HG02571 (cell line): Measurements from ENCODE around the gene UCHL5.
"Not testable (repeated sequence)": the region's sequence is repeated elsewhere in the genome, so short reads cannot be mapped to it uniquely, and the experiment has no call there.

Source experiments
- ATAC-seq: cut with Tn5 transposase; IDR thresholded peaks from one replicate; pipeline ENCODE4 v1.9.1; 2021; ENCODE audit warnings: mild to moderate bottlenecking, moderate library complexity; ENCODE audit not compliant: unreplicated experiment

The UCHL5 gene

DNA sequence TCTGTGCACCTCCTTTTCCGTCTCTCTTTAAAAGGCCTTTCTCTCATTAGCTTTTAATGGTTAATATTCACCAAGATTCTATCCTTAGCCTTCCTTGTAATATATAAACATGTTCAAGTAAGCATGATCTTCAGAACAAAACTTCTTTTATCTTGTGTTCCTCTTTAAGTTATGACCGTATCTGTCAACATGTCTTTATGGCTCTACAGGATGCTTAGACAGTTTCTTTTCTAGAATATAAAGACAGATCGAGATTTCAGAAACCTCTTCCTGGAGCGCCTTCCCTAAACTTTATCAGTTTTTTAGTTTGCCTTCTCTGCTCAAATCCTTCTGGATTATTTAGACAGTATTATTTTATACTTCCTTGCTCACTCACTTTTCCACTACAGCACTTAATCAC, 7.4 kb upstream of the UCHL5 start:
- no peak for ATAC-seq

DNA sequence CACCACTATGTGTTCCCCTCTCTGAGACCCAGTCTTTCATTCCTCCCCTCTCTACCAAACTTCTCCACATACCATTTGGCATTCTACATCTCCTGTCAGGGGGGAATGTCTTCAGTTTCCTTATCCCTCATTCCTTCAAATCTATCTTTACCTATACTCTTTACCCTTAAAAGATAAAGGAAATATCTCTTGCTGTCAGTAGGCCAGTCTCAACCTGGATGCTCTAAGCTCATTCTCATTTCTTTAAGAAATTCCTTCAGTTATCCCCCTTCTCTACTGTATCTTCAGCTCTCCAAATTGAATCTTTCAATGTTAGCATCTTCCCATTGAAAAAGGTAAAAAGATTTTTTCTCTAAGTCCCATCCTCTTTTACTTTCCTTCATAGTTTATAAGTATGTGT, 6.8 kb upstream of the UCHL5 start:
- ATAC-seq = no peak

DNA sequence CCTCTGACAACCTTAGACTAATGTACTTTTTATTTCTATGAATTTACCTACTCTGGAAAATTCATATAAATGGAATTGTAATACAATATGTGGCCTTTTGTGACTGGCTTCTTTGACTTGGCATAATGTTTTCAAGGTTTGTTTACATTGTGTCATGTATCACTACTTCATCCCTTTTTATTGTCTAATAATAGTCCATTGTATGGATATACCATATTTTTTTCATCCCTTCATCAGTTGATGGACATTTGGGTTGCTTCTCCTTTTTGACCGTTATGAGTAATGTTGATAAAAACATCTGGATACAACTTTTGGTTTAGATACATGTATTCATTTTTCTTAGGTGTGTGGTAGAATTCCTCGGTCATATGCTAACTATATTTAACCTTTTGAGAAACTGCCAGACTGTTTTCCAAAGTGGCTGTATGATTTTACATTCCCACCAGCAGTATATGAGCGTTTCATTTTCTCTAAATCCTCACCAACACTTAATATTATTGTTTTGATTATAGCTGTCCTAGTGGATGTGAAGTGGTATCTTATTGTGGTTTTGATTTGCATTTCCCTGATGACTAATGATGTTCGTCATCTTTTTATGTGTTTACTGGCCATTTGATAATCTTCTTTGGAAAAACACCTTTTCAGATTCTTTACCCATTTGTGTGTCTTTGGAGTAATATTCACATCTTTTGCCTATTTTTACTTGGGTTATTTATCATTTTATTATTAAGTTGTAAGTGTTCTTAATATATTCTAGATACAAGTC, 3.7 kb upstream of the UCHL5 start:
- ATAC-seq = no peak

DNA sequence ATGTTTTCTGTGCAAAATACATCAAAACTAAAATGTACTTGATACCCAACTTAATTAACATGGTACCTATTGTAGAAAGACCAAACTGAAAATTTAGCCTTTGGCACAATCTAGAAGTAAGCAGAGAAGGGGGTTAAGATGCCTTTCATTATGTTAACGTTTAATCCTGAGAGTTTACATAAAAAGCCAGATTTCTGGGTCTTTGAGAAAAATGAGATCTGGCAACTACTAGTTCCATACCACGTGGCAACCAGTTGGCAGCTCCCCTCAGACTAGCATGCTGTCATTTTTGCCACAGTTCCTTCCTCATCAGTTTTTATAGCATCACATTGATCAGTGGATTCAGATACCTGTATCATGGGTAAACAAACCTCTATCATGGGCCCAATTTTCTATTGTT, 1.8 kb upstream of the UCHL5 start:
- no peak for ATAC-seq

DNA sequence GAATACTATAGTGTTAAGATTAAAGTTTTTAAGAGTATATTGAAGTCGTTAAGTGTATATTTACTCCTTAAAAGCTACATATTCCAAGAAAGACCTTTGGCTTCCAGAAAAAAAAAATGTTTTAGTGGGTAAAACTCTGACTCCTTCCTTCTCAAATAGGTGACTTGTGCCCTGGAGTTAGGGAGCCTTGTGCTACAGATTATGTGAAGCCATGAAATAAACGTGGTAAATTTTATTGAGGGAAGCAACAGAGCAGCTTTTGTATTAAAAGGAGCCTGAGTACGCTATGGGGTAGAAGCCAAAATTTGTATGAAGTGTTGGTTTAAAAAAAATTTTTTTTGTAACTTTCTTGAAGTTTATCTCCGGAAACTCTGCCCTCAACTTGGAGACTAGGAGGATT, 1.2 kb upstream of the UCHL5 start:
- no peak for ATAC-seq

DNA sequence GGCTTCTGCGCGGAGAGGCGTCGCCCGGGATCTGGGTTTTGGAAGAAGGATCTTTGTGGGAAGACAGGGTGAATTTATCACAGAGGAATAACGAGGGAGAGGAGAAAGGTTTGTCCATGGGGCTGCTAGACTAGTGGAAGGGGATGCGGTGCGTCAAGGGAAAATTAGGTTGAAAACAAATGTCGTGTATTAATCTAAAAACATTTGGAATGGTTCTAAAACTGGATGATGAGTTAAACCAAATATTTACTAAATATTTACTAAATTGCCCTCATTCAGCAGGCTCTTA, 899 bp upstream of the UCHL5 start:
- no peak for ATAC-seq

DNA sequence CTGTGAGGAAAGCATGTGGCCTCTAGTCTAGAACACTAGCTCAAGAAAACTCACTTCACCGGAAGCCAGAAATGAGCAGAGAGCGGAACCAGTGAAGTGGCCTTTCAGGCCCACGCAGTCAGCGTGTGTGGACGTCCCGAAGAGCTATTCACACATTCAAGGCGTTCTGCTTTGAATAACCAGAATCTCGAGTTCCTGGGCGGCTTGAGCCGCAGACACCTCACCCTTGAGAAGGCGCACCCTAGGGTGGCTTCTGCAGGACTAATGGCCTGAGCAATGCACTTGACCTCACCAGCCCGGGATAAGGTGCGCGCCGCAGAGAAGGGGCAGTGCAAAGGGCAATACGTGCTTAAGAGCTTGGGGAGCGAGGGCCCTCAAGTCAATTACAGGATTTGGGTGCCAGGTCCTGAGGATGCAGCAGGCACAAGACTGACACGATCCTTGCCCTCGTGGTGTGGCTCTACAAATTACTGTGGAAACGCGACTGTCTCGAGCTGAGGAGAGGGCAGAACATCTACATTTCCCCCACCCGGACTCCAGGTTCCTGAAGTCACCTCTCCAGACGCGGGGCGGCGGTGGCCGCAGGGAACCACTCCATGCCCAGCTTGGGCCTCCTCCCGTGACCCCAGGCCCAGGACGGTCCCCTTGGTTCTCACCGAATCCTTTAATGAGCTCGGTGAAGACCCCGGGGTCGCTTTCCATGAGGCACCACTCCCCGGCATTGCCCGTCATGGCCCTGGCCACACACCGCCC, 455 bp downstream of the UCHL5 start:
- ATAC-seq = peak; percentile 50

DNA sequence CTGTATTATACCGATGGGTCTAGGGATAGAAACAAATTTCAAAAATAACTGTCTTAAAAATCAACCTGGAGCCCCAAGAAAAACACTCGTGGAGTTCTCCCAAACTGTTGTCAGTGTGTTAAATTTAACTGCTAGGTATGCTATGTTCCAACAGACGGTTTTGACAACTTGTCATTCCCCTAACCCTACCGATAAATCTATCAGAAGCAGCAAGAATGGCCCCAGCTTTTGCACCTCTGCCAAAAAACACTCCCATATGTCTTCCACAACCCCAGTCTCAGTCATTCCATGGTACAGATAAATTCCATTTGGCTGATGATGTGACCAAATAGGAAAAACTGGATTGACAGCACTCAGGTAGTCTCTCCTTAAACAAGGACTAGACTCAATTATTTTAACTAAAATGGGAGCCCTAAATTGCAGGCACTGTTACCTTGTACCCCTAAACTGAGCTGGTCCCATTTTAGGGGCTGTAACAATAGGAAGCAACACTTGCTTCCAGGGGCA, 4.9 kb downstream of the UCHL5 start:
- ATAC-seq = no peak

DNA sequence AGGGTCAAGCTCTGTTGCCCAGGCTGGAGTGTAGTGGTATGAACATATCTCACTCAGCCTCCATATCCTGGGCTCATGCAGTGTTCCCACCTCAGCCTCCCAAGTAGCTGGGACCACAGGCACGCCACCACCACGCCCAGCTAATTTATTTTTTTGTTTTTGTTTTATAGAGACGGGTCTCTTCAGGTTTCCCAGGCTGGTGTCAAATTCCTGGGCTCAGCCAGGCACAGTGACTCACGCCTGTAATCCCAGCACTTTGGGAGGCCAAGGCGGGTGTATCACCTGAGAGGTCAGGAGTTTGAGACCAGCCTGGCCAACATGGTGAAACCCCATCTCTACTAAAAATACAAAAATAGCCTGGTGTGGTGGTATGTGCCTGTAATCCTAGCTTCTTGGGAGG, 10.2 kb downstream of the UCHL5 start:
- ATAC-seq = not testable (repeated sequence)

DNA sequence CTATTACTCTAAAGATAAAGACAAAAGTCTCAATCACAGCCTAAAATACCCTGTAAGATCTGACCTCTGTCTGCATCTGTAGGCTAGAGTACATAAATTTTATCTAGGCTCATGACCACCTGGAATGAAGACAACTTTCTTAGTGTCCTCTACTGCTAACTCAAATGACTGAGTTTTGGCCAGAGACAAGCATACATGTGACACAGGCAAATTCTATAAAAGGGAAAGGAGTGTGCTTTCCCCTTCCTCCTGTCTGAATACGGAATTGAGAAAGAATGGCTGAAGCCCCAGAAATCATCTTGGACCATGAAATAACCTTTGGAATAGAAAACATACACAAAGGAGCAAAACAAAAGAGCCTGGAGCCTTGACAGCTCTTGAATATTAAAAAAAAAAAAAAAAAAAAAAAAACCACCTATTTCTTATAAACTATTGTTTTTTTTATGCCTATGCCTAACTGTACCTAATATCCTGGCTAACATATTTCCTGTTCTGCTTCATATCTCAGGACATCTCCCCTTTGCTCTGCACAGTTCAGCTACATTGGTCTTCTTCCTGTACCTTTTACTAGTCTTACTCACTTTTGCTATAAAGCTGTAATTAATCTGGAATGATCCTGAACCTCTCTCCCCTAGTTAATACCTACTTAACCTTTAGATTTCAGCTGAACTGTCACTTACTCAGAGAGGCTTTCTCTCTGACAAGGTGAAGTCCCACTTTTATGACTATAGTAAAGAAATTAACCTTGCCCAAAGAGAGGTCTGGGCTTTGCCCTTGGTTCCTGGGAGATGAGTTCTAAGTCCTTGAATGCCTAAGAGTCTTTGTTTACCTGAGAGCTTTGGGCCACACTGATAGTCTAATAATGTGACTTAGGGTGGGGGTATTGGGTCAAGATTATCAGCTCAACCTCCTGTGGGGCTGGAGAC, 16.1 kb downstream of the UCHL5 start:
- ATAC-seq = no peak

DNA sequence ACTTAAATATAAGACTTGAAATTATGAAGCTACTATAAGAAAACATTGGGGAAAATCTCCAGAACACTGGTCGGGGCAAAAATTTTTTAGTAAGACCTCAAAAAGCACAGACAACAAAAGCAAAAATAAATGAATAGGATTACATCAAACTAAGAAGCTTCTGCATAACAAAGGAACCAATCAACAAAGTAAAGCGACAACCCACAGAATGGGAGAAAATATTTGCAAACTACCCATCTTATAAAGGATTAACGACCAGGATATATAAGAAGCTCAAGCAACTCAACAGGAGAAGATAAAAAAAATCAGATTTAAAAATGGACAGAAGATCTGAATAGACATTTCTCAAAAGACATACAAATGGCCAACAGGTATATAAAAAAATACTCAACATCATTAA, 19.1 kb downstream of the UCHL5 start:
- ATAC-seq = no peak

DNA sequence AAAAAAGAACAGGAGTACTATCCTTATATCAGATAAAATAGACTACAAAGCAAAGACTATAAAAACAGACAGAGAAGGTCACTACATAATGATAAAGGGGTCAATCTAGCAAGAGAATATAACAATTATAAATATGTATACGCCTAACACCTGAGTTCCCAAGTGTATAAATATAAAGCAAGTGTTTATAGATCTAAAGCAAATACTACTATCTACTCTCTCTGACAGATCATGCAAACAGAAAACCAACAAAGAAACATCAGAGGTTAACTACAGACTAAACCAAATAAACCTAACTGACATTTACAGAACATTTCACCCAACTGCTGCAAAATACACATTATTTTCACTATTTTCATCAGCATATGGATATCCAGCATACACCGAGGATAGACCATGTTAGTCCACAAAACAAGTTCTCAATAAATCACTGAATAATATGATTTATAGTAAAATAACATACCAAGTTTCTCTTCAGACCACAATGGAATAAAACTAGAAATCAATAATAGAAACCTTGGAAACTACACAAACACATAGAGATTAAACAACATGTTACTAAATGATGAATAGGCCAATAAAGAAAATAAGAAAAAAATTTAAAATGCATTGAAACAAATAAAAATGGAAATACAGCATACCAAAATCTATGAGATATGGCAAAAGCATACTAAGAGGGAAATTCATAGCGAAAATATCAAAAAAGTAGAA, 22.7 kb downstream of the UCHL5 start:
- no peak for ATAC-seq

DNA sequence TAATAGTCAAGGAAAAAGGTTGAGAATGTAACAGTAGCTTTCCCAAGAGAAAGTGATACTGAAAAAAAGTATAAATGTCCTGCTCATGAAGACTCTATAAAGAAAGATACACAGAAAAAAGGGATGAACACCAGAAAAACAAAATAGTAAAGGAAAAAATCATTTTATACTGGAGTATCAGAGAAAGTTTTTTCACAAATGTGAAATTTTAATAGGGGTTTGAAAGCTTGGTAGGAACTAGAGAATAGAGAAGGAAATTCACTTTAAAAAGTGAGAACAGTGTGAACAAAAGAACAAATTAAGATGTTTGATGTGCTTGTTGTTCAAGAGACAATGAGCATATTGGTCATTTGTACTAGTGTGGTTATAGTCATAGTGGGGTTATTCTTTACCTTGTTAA, 25.6 kb downstream of the UCHL5 start:
- ATAC-seq = no peak

DNA sequence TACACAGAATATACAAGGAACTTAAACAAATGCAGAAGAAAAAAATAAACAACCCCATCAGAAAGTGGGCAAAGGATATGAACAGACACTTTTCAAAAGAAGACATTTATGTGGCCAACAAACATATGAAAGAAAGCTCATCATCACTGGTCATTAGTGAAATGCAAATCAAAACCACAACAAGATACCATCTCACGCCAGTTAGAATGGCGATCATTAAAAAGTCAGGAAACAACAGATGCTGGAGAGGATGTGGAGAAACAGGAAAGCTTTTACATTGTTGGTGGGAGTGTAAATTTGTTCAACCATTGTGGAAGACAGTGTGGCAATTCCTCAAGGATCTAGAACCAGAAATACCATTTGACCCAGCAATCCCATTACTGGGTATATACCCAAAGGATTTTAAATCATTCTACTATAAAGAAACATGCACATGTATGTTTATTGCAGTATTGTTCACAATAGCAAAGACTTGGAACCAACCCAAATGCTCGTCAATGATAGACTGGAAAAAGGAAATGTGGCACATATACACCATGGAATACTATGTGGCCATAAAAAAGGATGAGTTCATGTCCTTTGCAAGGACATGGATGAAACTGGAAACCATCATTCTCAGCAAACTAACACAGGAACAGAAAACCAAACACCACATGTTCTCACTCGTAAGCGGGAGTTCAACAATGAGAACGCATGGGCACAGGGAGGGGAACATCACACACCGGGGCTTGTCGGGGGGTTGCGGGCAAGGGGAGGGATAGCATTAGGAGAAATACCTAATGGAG, 26.3 kb downstream of the UCHL5 start:
- ATAC-seq = not testable (repeated sequence)

DNA sequence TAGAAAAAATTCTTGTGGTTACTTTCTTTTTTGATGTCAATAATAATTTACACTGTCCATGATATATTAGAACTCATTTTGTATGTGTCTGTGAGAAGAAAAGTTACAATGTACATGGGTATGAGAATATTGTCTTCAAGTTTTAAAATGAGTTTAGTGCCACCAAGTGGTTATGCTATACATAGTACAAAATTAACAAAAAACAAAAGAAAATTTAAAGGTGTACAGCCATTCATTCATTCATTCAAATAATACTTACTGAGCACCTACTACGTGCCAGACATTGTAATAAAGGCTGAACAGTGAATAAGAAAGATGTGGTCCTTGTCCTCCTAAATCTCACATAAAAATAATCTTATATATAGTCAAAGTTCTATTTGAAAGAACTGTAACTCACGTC, 27.7 kb downstream of the UCHL5 start:
- no peak for ATAC-seq

DNA sequence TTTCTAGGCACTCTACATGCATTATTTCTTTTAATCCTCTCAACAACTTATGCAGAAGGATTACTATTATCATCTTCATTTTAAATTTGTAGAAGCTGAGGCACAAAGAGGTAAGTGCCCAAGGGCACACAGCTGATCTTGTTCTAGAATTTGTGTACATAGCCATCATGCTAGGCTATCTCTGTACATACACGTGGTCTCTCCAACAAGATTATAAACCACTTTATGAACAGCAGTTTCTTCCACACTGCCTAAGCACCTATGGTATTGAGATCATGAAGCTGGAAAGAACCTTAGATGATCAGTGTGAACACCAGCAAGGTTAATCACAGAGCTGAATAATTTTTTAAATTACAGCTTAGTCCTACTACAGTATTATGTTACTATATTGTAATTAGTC, 28.9 kb downstream of the UCHL5 start:
- no peak for ATAC-seq

DNA sequence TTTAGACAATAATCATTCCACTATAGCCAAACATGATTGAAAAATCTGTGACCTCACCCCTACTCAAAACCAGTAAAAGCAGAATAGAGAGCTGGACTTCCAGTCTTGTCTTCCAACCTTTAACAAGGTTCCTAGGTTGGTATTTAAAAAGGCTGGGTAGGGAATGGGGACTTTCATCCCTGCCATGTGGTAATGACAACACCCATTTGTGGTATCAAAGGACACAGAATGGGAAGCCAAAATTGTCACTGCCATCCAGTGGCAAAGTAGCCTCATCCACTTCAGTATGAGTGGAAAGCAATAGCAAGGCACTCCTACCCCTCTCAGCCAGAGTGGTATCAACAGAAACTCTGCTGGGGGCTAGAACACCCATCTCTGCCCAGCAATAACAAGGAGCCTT, 33.9 kb downstream of the UCHL5 start:
- ATAC-seq = no peak

DNA sequence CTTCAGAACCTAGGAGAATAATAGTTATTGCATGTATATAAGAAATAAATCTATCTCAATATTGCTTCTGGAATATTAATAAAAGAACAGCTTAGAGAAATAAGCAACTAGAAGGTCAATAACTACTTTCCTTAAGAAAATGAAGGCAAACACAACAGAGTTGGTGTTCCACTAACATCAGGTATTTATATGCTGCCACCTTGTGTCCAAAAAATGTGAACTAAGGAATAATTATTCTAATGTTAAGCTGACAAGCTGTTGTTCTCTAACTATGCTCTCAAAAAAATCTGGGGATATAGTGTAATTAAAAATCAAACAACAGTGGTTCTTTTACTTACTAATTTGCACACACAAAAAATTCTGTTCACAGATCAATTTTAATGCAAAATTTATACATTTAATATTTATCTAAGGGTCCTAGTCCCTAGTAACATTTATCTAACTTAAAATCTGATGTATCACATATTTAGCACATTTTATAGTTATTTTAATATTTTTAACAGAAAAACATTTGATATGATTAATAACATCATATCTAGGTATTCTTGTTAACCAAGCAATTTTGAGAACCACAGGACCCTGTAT, 39.6 kb downstream of the UCHL5 start:
- no peak for ATAC-seq

DNA sequence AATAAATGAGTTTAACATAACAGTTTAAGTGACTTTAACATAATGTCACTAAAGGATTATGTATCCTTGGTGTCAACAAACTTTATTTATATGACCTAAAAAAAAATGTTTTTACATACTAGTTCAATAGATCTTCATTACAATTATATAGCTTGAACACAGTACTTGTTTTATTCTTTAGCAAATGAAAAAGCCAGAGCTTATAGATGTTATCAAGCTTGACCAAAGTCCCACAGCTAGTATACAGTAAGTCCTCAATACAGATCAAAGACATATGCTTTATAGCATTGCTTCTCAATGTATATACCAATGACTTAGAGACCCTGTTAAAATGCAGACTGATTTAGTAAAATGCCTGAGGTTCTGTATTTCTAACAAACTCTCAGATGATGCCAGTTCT, 42.4 kb downstream of the UCHL5 start:
- no peak for ATAC-seq

DNA sequence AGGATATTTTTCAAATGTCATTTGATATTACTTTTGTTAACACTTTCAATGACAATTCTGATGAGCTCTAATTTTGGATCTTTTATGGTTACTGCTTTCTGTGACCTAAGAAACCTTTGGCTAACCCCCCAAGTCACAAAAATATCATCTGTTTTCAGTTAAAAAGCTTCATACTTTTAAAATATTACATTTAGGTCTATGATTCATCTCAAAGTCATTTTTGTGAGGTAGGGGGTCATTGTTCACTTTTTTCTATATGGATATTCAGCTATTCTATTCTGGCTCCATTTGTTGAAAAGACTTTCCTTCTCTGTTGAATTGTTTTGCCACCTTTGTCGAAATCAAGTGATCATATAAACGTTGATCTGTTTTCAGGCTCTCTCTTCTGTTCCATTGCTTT, 44.8 kb downstream of the UCHL5 start:
- ATAC-seq = no peak
